GM21515 (cell line): ENCODE measurements around the gene NHEJ1.

ENCODE experiments used
- ATAC-seq: cut with Tn5 transposase; IDR thresholded peaks from one replicate; pipeline ENCODE4 v1.9.1; 2021; ENCODE audit not compliant: unreplicated experiment

The NHEJ1 gene

DNA sequence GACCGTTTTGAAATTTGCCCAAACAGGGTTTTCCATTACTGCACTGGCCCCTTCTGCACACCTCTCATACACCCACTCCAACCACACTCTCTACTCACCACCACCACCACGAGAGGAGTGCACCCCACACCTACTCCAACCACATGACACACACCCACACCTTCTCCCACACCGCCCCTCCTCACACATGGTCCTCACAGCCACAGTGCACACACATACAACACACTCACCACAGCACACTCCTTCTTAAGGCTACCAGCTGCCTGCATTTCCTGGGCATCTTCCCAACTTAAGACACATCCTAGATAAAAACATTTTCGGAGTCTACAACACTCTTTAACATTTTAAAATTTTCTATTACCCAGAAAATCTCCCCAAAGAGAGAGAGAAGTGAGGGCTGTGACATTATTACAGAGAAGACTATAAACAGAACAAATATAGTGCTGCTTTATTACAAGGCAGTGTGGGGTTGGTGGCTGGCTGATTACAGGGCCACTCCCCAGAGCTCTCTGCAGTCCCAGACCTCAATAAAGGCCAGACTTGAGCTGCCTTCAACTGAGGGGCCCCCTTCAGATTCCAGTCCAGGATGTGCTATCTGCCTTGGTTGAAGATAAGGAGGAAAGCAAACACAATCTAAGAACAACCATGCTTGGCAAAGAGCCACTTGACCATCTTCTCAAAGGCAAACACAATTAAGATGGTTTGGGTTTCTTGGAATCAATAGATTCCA, 36.1 kb downstream of the NHEJ1 start:
- no peak for ATAC-seq

DNA sequence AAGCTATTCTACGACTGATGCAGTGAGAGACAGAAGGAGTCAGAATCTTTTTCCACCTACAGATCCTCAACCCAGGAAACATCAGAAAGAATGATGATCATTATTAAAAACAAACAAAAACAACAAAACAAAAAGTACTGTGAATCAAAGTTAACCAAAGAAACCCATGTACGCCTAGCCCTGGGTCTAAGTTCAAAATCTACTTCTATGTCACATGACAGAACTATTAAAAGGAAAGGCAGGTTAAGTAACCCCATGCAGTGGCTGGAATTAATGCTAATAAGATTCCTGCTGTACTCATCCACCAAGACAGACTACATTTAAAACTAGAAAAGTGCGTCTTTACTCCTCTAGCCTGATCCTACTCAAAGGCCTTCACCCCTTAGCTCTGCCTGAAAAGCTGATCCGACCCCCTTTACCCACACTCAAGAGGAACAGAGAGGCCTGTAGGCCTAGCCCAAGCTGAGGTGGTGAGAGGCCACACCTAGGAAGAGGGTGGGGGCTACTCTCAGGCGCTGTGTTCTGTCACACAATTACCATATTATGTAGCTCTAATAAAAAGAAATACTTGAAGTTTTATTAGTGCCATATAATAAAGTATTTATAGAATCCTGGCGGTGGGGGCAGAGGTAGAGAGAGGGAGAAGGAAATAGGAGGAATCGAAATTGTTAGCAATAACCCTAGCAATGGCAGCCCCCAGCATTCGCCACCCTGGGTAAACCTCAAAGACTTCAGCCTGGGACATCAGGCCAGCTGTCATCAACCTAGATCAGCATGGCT, 37.1 kb downstream of the NHEJ1 start:
- ATAC-seq = no peak

DNA sequence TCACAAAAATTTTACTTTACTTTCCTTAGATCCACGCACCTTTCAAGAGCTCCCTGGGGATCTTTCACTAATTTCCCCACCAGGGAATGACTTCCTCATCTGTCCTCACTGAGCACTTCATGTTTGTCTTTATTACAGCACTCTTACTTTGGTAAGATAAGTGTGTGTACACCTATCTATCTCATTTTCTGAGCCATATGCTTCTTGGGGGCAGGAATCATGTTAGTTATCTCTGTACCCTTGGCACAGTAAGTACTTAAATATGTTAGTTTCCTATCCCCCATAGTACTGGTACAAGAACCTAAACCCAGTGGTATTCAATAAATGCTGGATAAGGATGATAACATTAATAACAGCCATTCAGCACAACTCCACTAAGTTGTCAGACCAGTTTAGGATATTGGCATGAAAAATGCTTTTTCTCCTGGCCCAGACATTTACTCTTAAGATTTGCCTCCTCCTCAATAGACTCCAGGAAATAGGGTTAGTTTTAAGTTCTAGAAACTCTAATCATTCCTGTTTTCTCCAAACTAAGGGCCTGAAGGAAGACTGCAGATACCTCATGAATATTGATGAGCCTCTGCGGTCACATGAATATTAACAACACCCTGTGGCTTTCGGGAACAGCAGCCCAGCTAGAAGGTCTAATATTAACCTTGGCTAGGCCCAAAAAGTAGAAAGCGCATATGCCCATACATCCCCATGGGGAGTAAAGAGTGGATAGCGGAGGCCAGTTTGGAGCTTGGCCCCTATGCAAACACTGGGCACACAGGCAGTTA, 38.2 kb downstream of the NHEJ1 start:
- ATAC-seq = no peak

DNA sequence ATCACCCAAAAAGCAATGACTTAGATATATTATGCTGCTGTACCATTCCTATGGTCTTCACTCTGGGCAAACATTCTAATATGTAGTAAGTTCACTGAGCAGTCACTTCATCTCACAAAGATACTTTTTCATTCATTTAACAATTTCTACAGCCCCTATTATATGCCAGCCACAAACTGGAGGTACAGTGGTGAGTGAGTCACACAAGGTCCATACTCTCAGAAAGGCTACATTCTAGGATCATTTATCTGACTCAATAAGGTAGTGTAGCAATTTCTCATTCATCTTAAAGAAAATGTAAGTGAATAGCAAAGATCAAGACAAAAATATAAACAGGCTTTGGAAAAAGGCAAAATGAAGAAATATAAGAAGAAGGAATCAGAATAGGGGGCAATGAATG, 40.5 kb downstream of the NHEJ1 start:
- no peak for ATAC-seq

DNA sequence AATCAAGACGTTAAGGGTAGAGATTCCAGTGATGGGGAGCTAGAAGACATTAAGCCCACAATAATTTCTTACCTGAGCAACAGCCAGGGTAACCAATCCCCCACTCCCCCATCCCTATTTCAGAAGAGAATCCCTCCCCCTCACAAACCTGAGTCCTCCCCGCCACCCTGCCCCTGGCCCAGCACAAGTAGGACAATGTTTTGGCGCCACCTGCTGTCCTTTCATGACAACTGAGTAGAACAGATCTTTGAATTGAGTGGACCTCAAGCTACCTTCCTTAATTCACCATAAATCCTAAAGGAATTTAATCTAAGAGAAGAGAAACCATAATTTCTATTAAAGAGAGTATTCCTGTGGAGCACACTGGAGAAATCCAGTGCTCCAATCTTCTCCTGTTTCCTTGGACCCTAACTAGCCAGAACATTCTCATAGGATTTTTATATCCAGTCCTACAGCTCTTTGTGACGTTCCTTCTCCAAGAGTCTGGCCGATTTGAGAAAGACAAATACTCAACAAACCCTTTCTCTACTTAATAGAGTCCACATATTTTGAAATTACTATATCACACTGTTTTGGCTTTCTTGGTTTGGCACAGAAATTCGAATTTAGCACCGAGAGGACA, 41.1 kb downstream of the NHEJ1 start:
- no peak for ATAC-seq

DNA sequence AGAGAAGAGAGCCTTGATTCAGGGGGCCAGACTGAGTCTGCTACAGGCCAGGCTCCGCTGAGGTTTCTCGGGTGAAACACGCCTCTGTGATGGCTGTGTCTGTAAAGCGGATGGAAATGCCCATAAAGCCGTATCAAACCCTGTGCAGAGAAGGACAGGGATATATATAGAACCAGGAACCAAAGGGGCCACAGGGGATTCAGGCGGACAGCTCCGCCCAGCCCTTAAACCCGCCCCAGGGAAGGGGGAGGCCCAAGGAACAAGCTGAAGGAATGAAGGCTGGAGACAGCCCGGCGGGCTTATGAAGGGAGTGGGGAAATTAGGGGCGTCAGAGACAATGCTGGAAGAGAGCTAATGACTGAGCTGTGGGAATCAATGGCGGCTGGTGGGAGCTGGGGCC, 42.1 kb downstream of the NHEJ1 start:
- no peak for ATAC-seq

DNA sequence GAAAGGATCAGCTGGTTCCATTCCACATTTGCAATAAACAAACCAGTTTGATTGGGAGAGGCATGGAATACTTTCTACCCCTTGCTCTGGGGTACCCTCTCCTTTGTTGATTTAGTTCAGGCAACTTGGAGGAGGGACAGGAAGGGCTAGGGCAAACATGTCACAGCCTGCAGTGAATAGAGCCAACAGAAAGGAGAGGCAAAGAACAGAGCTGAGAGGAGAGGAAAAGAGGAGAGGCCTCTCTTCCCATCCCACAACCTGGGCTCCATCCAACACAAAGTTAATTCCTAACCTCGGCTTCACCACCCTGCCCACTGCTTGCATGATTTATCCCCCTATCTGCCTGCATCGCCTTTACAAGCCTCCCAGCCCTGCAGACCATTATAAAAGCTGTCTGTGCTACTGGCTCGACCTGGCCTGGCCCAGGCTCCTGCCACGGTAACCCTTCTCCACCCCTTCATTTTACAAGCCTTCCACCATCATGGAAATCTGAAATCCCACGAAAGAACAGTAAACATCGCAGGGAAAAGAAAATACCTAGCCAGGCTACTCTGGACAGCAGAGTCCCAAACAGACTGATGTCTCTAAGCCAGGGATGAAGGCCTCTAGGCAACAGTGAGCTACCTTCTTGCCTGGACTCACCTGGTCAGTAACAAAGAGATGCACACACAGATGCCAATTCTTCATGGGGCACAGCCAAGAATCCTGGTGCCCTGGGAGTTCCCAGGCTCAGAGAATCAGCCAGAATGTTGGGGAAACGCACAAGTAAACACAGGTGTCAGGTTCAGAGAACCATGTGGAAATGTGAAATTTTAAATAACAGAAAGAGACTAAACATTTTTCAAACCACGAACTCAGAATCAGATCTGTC, 43.6 kb downstream of the NHEJ1 start:
- ATAC-seq = no peak

DNA sequence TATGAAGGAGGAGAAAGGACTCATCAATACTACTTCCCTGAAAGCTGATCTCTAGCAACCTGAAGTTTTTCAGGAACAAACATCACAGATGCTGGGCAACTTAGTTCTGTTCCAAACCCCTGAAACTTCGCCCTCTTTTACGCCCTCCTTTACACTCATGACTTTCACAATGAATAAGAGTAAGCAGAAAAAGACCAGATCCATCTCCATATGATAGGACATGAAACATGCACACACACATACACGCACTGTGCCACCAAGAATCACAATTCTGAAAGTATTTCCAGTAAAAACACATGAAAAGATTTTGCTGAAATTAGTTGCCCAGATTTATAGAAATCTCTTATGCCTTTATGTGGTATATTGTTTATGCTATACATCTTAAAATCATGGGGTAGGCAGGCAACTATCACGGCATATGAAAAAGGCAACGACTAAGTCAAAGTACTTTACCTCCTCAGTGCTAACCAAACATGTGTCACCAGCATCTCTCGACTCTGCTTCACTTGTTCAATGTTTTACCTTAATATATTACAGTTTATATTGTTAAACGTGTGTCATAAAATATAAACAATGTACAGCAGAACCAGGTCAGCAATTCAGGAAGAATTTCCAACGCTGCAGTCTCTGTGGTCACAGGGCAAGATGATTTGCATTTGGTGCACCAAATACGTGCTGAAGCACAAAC, 47.8 kb downstream of the NHEJ1 start:
- ATAC-seq = no peak

DNA sequence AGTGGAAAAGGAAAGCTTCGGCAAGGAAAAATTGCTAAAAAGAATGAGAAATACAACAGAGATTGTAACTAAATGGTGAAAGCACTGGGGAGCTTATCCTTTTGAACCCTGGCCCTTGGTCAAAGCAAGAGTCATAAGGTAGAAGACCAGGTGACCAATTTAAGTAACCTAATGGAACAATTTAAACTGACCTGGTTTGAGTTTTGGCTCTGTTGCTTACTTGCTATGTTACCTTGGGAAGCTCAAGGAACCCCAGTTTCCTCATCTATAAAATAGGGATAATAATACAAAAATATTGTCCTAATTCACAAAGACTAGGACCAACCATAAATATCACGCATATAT, 48.6 kb downstream of the NHEJ1 start:
- no peak for ATAC-seq

DNA sequence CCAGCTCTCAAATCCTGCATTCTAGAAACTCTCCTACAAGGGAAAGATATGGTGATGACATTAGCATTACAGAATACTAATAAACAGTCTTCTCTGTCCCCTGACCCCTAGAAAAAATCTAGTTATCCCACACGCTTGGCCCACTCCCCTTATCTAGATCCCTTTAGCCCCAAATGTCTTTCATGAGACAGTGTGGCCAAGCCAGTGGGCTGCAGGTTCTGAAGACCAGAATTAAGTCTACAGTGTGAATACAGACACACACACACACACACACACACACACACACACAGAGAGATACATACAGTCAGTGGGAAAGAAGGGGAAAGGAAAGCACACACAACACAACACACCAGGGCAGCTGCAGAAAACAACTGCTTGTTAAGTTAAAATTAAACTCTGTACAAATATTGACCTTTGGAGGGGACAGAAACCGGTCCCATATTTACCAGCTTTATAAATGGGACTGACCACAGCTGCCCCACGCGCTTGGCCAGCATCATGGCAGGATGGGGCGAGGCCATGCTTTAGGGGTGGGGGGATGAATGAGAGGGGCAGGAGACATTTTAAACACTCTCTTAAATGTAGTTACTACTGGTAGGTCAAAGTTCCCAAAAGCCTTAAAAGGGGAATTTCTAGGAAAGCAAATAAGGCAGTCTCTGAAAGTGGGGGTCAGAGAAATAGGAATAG, 49.1 kb downstream of the NHEJ1 start:
- ATAC-seq = no peak

DNA sequence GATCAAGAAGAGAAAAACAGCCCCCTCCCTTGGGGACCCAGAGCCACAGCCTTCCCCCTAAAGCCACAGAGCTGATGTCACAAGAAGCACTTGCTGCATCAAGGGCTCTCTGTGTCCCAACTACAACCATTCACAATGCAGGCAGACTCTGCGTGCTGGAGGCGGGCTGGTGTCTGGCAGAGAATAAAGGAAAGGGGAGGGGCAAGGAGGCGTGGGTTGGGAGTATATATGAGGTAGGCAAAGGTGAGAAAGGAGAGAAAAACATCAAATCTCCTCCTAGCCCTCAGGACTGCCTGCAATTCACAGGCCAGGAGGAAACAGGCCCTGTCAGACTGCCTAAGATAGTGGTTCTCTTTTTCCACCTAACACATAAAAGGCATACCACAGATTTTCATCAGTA, 51.1 kb downstream of the NHEJ1 start:
- no peak for ATAC-seq

DNA sequence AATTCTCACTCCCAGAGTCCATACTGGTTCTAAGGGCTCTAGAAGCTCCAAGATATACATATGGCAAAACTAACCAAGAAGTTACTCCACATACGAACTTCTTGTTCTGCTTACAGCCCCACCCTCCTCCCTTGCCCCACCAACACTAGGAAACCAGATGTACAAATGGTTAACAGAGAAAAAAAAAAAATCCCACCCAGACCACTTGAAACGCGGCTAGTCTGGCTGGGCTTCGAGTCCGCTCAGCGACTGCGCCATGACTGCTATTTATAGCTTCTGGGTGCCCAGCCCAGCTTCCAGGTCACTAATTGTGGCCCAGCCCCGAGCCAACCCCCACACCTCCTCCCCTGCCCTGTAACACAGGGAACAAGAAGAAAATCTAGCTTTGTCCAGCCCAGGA, 52.9 kb downstream of the NHEJ1 start:
- no peak for ATAC-seq

DNA sequence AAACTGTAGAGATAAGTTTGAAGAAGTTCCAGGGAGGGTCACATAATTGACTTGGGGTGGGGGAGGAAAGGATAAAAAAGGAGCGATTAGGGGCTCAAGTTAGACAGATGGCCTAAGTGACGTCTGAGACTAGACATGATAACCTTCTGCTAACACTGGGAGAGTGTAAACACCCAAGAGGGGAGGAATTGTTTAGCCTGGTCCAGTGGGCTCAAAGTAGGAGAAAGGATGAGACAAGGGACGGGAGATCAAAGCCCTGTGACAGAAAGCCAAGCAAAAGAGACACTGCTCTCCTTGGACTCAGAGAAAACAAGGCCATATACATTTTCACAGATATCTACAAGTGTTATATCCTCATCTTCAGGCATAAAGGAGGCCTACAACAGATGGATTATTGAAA, 54.4 kb downstream of the NHEJ1 start:
- no peak for ATAC-seq

DNA sequence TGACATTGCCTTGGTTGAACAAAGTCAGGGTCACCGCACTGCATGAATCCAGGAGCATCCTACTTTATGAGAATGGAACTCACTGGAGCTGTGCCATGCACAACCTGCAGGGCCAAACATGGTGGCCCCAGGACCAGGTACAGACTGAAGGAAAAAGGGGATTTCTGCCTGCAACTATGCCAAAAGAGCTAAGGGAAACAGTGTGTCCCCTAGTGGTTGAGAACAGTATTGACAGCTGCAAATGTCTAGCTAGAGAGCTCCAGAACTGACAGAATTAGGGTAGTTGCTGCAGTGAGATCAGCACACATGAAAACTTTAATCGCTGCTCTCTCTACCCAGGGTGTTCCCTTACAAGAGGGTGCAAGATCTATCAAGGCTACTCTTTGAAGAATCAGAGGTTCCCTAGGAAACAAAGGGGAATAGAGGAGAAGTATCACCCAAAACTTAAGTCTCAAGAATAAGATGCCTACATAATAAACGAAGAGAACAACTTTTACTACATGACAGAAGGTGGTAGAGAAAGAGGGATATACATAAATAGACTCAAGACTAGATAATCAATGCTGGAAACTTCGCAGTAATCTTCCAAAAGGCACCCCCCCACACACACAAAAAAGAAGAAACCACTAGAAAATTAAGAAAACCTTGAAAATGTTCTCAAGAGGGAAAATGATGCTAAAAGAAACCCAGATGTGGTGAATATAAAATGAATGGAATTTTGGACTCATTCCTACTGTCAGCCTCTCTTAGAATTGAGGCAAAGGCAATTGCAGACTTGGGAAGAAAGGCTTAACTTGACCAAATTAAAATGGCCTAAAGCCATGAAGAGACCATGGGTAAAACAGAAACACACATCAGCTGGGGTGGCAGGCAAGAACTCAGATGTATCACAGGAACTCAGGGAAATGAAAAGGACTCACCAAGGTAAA, 56.2 kb downstream of the NHEJ1 start:
- no peak for ATAC-seq

DNA sequence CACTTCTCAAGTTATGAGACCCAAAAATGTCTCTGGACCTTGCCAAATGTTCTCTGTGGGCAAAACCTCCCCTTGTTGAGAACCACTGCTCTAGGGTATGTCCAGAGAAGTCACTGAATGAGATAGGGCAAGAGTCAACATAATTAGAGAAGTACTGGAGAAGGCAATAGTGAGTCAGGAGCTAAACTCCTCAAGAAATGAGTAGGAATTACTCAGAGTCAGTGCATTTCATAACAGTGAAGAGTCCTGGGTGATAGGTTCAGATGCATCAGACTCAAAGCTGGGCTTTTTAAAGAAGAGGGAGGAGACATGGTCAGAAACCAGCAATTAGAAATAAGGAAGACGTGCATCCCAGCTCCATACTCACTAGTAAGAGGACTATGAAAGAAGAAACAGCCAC, 61.3 kb downstream of the NHEJ1 start:
- no peak for ATAC-seq

DNA sequence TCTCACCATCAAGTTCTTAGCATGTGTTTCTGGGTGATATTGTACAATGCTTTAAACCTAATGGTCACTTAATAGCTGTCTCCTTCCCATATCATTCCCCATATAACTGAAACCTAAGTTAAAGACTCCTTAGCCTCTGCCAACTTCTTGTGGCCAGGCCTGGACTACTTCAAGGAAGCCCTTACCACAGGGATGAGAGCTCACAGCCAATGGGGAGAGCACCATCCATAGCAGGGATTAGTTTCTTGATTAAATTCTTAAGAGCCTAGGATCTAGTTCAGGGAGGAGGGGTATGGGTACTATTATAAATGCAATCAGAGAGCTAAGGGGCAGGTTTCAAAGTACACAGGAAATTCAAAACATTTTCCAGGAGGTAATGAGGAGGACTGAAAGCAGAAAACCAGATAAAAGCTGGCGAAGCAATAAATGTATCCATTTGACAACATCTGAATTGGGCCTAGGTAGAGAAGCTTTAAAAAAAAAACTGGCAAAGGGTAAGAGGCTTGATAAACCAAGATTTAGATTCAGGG, 65.1 kb downstream of the NHEJ1 start:
- no peak for ATAC-seq

DNA sequence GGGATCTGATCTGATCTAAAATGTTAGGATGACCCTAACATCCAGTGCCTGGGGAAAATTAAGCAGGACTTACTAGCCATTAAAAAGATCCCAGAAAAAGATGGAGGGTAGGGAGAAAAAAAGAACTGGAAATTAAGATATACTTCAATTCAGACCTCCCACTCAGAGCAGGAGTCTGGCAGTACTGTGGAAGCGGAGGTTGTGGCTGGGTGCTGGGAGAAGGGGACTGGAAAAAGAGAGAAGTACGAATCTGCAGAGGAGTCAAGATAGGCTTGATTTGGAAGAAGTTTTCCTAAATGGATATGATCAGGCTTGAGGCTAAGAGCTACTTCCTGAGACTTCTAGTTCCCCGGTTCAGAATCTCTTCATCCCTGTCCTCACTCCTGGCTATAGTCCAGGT, 66.4 kb downstream of the NHEJ1 start:
- ATAC-seq = no peak
